OCI-LY3 (cell line): ENCODE data around the gene NOC2L.

Experiments used
- H2AFZ ChIP-seq: fragments of 200-600, 300-600 bp; shearing (Covaris generic); 2 replicates; pipeline ENCODE4 v1.6.0; 2014; ENCODE audit warnings: antibody characterized with exemption, low read depth, low read length
- H3K27ac ChIP-seq: fragments of 200-600, 300-600 bp; sonication (generic); 2 replicates; pipeline ENCODE4 v1.5.1; 2014; ENCODE audit warnings: mild to moderate bottlenecking, low read length, moderate library complexity, mixed read lengths
- H3K27me3 ChIP-seq: fragments of 200-600, 300-600 bp; sonication (generic); 2 replicates; pipeline ENCODE4 v1.6.1; 2014; ENCODE audit warnings: low read depth, low read length, mixed read lengths
- H3K36me3 ChIP-seq: fragments of 200-600, 300-600 bp; sonication (generic); replicated peaks from 2 replicates; pipeline ENCODE3; 2014; ENCODE audit warnings: low read depth, low read length, mixed read lengths
- H3K4me1 ChIP-seq: fragments of 300-600, 200-600 bp; sonication (generic); 2 replicates; pipeline ENCODE4 v1.6.1; 2014; ENCODE audit warnings: low read length, mixed read lengths
- H3K4me2 ChIP-seq: fragments of 200-600, 300-600 bp; sonication (generic); 2 replicates; pipeline ENCODE4 v1.6.1; 2014; ENCODE audit warnings: low read length, mixed read lengths
- H3K4me3 ChIP-seq: fragments of 300-600, 200-600 bp; sonication (generic); 2 replicates; pipeline ENCODE4 v1.5.1; 2014; ENCODE audit warnings: antibody characterized with exemption, mild to moderate bottlenecking, low read length, moderate library complexity
- H3K79me2 ChIP-seq: fragments of 300-600, 200-600 bp; shearing (Covaris generic); 2 replicates; pipeline ENCODE4 v1.6.1; 2014; ENCODE audit warnings: mild to moderate bottlenecking, low read length, mixed read lengths
- H3K9ac ChIP-seq: fragments of 300-600, 200-600 bp; shearing (Covaris generic); 2 replicates; pipeline ENCODE4 v1.6.0; 2014; ENCODE audit warnings: mild to moderate bottlenecking, low read length, moderate library complexity
- H3K9me3 ChIP-seq: fragments of 200-600, 300-600 bp; shearing (Covaris generic); 2 replicates; pipeline ENCODE4 v1.6.1; 2014; ENCODE audit warnings: low read length, mixed read lengths; ENCODE audit not compliant: insufficient read depth
- H4K20me1 ChIP-seq: fragments of 200-600, 300-600 bp; sonication (generic); 2 replicates; pipeline ENCODE4 v1.6.1; 2016; ENCODE audit warnings: low read length, mixed read lengths; ENCODE audit not compliant: insufficient read depth
- CTCF ChIP-seq: fragments of 200-600, 300-600 bp; sonication (generic); IDR thresholded peaks from 2 replicates; pipeline ENCODE4 v1.5.1; 2014; ENCODE audit warnings: antibody characterized with exemption, low read length, low read depth
- EZH2phosphoT487 ChIP-seq: fragments of 200-600 bp; shearing (Covaris generic); IDR thresholded peaks from 2 replicates; pipeline ENCODE4 v1.6.1; 2018; ENCODE audit warnings: antibody characterized with exemption, mixed run types, low read depth

NOC2L gene

GRCh38 chr1:940107-941014 lies 18.7 kb downstream of the NOC2L start:
- Histone ChIP-seq H2AFZ (no peak overlapping the region), H3K9ac (no peak overlapping the region), H3K27me3 (peaks cover 38% of the 10 kb centered on the region)

DNA sequence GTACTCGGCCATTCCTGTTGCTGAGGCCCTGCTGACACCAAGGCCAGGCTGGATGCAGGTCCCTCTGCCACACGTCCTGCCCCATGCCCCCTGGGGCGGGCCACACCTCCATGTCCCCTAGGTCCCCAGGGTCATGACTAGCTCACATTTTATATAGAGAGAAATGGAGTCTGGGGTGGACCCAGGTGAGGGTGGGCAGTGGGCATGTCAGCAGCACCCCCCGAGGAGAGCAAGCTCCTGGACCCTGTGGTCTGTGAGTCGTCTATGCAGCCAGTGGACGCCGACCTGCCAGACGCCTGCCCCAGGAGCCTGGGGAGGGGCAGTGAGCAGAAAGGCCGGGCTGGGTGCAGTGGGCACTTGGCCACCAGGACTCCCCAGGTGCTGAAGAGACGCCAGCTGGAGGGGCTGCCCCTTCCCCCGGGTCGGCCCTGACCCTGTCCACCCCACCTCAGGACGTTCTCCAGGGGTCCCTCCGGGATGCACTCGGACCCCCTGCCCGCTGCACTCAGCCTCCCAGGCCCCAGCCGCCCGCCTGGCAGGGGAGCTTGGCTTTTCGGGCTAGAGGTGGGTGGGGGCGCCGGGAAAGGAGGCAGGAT lies 19.4 kb downstream of the NOC2L start:
- peaks cover 42% of the 10 kb centered on the region for H3K27me3 ChIP-seq
- peak overlapping the region; percentile 76 for H3K4me2 ChIP-seq
- H3K36me3 ChIP-seq = no peaks in the 10 kb centered on the region
- H3K4me3 ChIP-seq = 0 out of 2 replicates have a peak overlapping the region, but pooled peaks have one; percentile 77
- H3K27ac ChIP-seq = no peak overlapping the region
- TF ChIP-seq EZH2phosphoT487 = no peak
- TF ChIP-seq CTCF = no peak
- H3K9me3 ChIP-seq = no peaks in the 10 kb centered on the region
- peaks cover 31% of the 10 kb centered on the region for H3K4me1 ChIP-seq
- H3K9ac ChIP-seq = no peak overlapping the region
- H2AFZ ChIP-seq = no peak overlapping the region
- H4K20me1 ChIP-seq = peaks cover 3% of the 10 kb centered on the region; the same call in 1 of the 2 replicates
- no peaks in the 10 kb centered on the region for H3K79me2 ChIP-seq

More at GRCh38 chr1:940107-941014, 18.7 kb downstream of the NOC2L start:
- Histone ChIP-seq H3K9me3 (no peaks in the 10 kb centered on the region), H3K4me1 (peaks cover 31% of the 10 kb centered on the region), H3K27ac (no peak overlapping the region), H4K20me1 (peaks cover 5% of the 10 kb centered on the region; the same call in 1 of the 2 replicates), H3K36me3 (no peaks in the 10 kb centered on the region), H3K79me2 (no peaks in the 10 kb centered on the region), H3K4me3 (peak overlapping the region; percentile 77), H3K4me2 (peak overlapping the region; percentile 76)
- TF ChIP-seq EZH2phosphoT487 (peak; percentile 20; the same call in 1 of the 2 replicates), CTCF (no peak)

DNA sequence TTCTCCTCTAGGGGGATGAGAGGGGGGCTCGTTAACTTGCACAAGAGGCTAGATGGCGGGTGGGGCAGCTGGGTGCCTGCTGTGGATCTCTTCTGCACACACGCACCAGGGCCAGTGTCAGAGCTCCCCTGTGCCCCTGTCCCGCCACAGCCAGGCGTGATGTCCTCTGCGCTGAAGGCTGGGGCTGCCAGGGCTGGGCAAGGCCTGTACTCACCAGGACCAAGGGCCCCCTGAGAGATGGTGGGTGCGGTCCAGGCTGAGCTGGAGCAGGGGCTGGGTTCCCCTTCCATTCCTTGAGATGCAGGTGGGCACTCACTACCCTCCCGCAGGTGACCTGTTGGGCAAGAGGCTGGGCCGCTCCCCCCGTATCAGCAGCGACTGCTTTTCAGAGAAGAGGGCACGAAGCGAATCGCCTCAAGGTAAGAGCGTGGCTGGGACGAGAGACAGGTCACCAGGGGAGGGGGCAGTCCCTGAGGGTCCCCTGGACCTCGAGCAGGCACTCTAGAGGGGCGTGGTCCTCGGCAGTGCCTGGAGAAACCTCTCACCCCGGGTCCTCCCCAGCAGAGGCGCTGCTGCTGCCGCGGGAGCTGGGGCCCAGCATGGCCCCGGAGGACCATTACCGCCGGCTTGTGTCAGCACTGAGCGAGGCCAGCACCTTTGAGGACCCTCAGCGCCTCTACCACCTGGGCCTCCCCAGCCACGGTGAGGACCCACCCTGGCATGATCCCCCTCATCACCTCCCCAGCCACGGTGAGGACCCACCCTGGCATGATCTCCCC lies 20.2 kb downstream of the NOC2L start:
- H3K9me3 ChIP-seq = no peaks in the 10 kb centered on the region
- H3K4me3 ChIP-seq = no peak overlapping the region
- H3K4me2 ChIP-seq = no peak overlapping the region
- H2AFZ ChIP-seq = no peak overlapping the region
- H3K79me2 ChIP-seq = no peaks in the 10 kb centered on the region
- no peak for TF ChIP-seq CTCF
- TF ChIP-seq EZH2phosphoT487 = no peak
- H3K27ac ChIP-seq = no peak overlapping the region
- peaks cover 24% of the 10 kb centered on the region for H3K4me1 ChIP-seq
- H3K36me3 ChIP-seq = no peaks in the 10 kb centered on the region
- H3K9ac ChIP-seq = no peak overlapping the region
- peaks cover 42% of the 10 kb centered on the region for H3K27me3 ChIP-seq
- H4K20me1 ChIP-seq = peaks cover 3% of the 10 kb centered on the region; the same call in 1 of the 2 replicates
